Astrocyte of the spinal cord (primary cell): ENCODE measurements around the gene TOMM5.

Source experiments
- DNase-seq: peaks from one replicate; pipeline ENCODE4 v3.0.0; 2011; ENCODE audit warnings: low read depth, low spot score
- H3K4me3 ChIP-seq: 2 replicates; pipeline ENCODE4 v1.5.1; 2011; ENCODE audit warnings: low read depth, mild to moderate bottlenecking, low read length, moderate library complexity
- in situ Hi-C: cut with HindIII; loops from 2 replicates; pipeline ENCODE4 v1.10.0; 2017; ENCODE audit warnings: low sequenced_read_pairs
- TF ChIP-seq, protein P1 (sequence below): IDR thresholded peaks from 2 replicates; pipeline ENCODE4 v1.5.1; 2012; ENCODE audit warnings: low read depth, mild to moderate bottlenecking, low read length, inconsistent platforms

Gene TOMM5

GRCh38 chr9:37565661-37566618 is 26.5 kb downstream of the TOMM5 start:
- in situ Hi-C loops: no loop called here
- no peak overlapping the region for H3K4me3 ChIP-seq
- DNase-seq: no peak
- TF ChIP-seq, protein P1, sequence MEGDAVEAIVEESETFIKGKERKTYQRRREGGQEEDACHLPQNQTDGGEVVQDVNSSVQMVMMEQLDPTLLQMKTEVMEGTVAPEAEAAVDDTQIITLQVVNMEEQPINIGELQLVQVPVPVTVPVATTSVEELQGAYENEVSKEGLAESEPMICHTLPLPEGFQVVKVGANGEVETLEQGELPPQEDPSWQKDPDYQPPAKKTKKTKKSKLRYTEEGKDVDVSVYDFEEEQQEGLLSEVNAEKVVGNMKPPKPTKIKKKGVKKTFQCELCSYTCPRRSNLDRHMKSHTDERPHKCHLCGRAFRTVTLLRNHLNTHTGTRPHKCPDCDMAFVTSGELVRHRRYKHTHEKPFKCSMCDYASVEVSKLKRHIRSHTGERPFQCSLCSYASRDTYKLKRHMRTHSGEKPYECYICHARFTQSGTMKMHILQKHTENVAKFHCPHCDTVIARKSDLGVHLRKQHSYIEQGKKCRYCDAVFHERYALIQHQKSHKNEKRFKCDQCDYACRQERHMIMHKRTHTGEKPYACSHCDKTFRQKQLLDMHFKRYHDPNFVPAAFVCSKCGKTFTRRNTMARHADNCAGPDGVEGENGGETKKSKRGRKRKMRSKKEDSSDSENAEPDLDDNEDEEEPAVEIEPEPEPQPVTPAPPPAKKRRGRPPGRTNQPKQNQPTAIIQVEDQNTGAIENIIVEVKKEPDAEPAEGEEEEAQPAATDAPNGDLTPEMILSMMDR: no peak

DNA sequence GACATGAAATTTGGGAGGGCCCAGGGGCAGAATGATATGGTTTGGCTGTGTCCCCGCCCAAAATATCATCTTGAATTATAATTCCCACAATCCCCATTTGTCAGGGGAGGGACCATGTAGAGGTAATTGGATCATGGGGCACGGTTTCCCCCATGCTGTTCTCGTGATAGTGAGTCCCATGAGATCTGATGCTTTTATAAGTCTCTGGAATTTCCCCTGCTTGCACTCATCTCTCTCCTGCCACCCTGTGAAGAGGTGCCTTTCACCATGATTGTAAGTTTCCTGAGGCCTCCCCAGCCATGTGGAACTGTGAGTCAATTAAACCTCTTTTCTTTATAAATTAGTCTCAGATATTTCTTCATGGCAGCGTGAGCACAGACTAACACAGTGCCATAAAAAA is 27.5 kb downstream of the TOMM5 start:
- DNase-seq: no peak
- TF ChIP-seq, protein P1: no peak
- in situ Hi-C loops: no loop called here
- H3K4me3 ChIP-seq: no peak overlapping the region

DNA sequence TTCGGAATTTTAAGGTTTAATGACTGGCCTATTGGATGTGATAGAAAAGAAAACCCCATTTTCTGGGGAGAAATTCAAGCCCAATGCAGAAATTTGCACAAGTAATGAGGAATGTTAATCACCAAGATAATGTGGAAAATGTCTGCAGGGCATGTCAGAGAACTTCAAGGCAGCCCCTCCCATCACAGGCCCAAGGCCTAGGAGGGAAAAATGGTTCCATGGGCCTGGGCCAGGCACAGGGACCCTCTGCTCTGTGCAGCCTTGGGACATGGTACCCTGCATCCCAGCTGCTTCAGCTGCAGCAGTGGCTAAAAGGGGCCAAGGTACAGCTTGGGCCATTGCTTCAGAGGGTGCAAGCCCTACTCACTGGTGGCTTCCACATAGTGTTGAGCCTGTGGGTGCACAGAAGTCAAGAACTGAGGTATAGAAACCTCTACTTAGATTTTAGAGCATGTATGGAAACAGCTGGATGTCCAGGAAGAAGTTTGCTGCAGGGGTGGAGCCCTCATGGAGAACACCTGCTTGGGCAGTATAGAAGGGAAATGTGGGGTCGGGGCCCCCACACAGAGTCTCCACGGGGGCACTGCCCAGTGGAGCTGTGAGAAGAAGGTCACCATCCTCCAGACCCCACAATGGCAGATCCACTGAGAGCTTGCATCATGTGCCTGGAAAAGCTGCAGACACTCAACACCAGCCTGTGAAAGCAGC is 28.4 kb downstream of the TOMM5 start:
- TF ChIP-seq, protein P1: no peak
- no peak overlapping the region for H3K4me3 ChIP-seq
- no peak for DNase-seq
- in situ Hi-C loops: no loop called here

GRCh38 chr9:37562826-37563225 is 29.6 kb downstream of the TOMM5 start:
- no peak overlapping the region for H3K4me3 ChIP-seq
- TF ChIP-seq, protein P1: no peak
- DNase-seq: no peak
- in situ Hi-C loops: no loop called here

GRCh38 chr9:37561682-37562081 is 30.7 kb downstream of the TOMM5 start:
- no peak for DNase-seq
- in situ Hi-C loops: no loop called here
- no peak overlapping the region for H3K4me3 ChIP-seq
- TF ChIP-seq, protein P1: no peak

DNA sequence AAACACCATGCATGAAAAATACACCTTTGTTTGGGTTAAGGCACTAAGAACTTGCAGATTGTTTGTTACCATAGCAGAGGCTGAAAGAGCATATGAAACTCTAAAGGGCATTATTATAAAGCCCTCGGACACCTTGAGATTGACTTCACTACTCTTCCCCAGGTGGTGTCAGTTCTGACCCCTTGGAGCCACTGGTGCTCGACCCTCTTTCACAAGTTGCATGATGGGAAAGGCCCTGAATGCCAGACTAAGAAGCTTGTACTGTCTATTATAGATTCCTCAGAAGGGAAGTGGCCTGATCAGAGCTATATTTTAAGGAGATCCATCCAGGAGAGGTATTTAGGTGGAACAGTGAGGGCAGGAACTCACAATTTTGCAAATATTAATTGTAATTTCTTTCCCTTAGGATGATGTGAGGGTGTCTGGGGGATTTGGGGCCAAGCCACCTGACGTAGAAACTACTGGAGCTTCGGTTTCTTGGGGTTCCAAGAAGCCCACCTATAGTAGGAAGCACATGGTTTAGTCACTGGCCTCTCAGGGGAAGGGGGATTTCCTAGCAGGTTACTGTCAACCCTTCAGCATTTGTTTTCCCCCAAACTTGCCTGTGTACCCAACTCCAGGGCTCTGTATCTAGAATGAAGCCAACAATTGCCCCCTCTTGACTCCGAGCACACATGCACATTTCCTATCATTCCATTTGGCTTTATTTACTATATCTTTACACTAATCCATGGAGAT is 32.4 kb downstream of the TOMM5 start:
- TF ChIP-seq, protein P1: no peak
- in situ Hi-C loops: no loop called here
- H3K4me3 ChIP-seq: no peak overlapping the region
- DNase-seq: no peak
